ENCODE results near the gene GRK7.
"Not testable (repeated sequence)": the region's sequence is repeated elsewhere in the genome, so short reads cannot be mapped to it uniquely, and the experiment has no call there.

The GRK7 gene

GRCh38 chr3:141796081-141796888 is 33.1 kb downstream of the GRK7 start:
- DNase-seq, result peak; percentile 85

GRCh38 chr3:141796889-141797781 is 33.9 kb downstream of the GRK7 start:
- peak; percentile 18 for DNase-seq

GRCh38 chr3:141797819-141798447 is 34.7 kb downstream of the GRK7 start:
- DNase-seq, result no peak

- no peak for DNase-seq
These were observed 35.2 kb downstream of the GRK7 start for GRCh38 chr3:141798448-141798845.

- no peak for DNase-seq
These were observed 39.3 kb downstream of the GRK7 start for GRCh38 chr3:141802316-141803077.

GRCh38 chr3:141803538-141803937 is 40.3 kb downstream of the GRK7 start:
- not testable (repeated sequence) for DNase-seq

- DNase-seq, result no peak
These were observed 41.2 kb downstream of the GRK7 start for GRCh38 chr3:141804447-141804777.

GRCh38 chr3:141804778-141805639 is 41.8 kb downstream of the GRK7 start:
- DNase-seq, result no peak

GRCh38 chr3:141807277-141808033 is 44.2 kb downstream of the GRK7 start:
- DNase-seq, result no peak

- DNase-seq, result no peak
These were observed 45.4 kb downstream of the GRK7 start for GRCh38 chr3:141808586-141808985.

- DNase-seq, result no peak
These were observed 47.0 kb downstream of the GRK7 start for GRCh38 chr3:141810161-141810560.

GRCh38 chr3:141811348-141811747 is 48.1 kb downstream of the GRK7 start:
- DNase-seq, result no peak

GRCh38 chr3:141812084-141812483 is 48.9 kb downstream of the GRK7 start:
- DNase-seq, result no peak

- no peak for DNase-seq
These were observed 49.4 kb downstream of the GRK7 start for GRCh38 chr3:141812586-141812985.
